Activated naive CD4-positive, alpha-beta T cell treated with Interleukin-2 at 50 U/mL for 16 hours (primary cell): Measurements from ENCODE around the gene TMEM106B.

Source experiments
- DNase-seq: peaks from one replicate; pipeline ENCODE4 v3.0.0-alpha.2; 2020

The TMEM106B gene

GRCh38 chr7:12229046-12229445 is 18.0 kb downstream of the TMEM106B start:
- no peak for DNase-seq

- DNase-seq: no peak
Measured at GRCh38 chr7:12231097-12231496, 20.0 kb downstream of the TMEM106B start.

- no peak for DNase-seq
Measured at GRCh38 chr7:12233175-12233574, 22.1 kb downstream of the TMEM106B start.

GRCh38 chr7:12234334-12234865 is 23.3 kb downstream of the TMEM106B start:
- no peak for DNase-seq

- DNase-seq: no peak
Measured at GRCh38 chr7:12235970-12236369, 24.9 kb downstream of the TMEM106B start.

GRCh38 chr7:12237007-12237406 is 25.9 kb downstream of the TMEM106B start:
- DNase-seq: no peak

GRCh38 chr7:12239806-12240205 is 28.7 kb downstream of the TMEM106B start:
- no peak for DNase-seq

GRCh38 chr7:12244129-12244528 is 33.0 kb downstream of the TMEM106B start:
- no peak for DNase-seq

- DNase-seq: no peak
Measured at GRCh38 chr7:12244694-12245093, 33.6 kb downstream of the TMEM106B start.

GRCh38 chr7:12249706-12250105 is 38.6 kb downstream of the TMEM106B start:
- no peak for DNase-seq

GRCh38 chr7:12250232-12250631 is 39.1 kb downstream of the TMEM106B start:
- DNase-seq: no peak

- no peak for DNase-seq
Measured at GRCh38 chr7:12256090-12256489, 45.0 kb downstream of the TMEM106B start.

GRCh38 chr7:12257582-12257981 is 46.5 kb downstream of the TMEM106B start:
- DNase-seq: peak; percentile 5

GRCh38 chr7:12258074-12258473 is 47.0 kb downstream of the TMEM106B start:
- DNase-seq: no peak

GRCh38 chr7:12267542-12267941 is 56.4 kb downstream of the TMEM106B start:
- no peak for DNase-seq

- no peak for DNase-seq
Measured at GRCh38 chr7:12269100-12269895, 58.2 kb downstream of the TMEM106B start.

GRCh38 chr7:12281038-12281437 is 69.9 kb downstream of the TMEM106B start:
- no peak for DNase-seq

- DNase-seq: no peak
Measured at GRCh38 chr7:12287901-12288300, 76.8 kb downstream of the TMEM106B start.

GRCh38 chr7:12289996-12290395 is 78.9 kb downstream of the TMEM106B start:
- DNase-seq: no peak

GRCh38 chr7:12290761-12291160 is 79.7 kb downstream of the TMEM106B start:
- no peak for DNase-seq

- DNase-seq: no peak
Measured at GRCh38 chr7:12291870-12292269, 80.8 kb downstream of the TMEM106B start.
